Stimulated activated CD4-positive, alpha-beta T cell treated with anti-CD3 and anti-CD28 coated beads, Interleukin-4, amount 100 ng/mL, for 48 hours (primary cell): ENCODE measurements around the gene NOL4.
"Not testable (repeated sequence)": the region's sequence is repeated elsewhere in the genome, so short reads cannot be mapped to it uniquely, and the experiment has no call there.

ENCODE experiments used
- DNase-seq, 2 donors: peaks; one replicate each; pipeline ENCODE4 v3.0.0-alpha.2; 2020; ENCODE audit warnings: low read depth in 2 of 2

Gene NOL4

GRCh38 chr18:34224423-34225217, at the start of gene NOL4:
NOL4 (minus strand) TSS chr18:34224913; CDS start chr18:34223253, 1,660 bp downstream.
- DNase-seq, result no peak

DNA sequence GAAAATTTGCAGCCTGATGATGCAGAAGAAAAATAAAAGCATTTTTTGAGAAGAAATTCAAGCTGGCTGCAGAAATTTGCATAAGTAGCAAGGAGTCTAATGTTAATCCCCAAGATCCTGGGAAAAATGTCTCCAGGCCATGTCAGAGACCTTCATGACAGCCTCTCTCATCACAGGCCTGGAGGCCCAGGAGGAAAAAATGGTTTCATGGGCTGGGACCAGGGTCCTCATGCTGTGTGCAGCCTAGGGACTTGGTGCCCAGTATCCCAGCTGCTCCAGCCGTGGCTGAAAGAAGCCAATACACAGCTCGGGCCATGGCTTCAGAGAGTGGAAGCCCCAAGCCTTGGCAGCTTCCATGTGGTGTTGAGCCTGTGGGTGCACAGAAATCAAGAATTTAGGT, 41.3 kb upstream of the NOL4 start:
- DNase-seq, result not testable (repeated sequence)

DNA sequence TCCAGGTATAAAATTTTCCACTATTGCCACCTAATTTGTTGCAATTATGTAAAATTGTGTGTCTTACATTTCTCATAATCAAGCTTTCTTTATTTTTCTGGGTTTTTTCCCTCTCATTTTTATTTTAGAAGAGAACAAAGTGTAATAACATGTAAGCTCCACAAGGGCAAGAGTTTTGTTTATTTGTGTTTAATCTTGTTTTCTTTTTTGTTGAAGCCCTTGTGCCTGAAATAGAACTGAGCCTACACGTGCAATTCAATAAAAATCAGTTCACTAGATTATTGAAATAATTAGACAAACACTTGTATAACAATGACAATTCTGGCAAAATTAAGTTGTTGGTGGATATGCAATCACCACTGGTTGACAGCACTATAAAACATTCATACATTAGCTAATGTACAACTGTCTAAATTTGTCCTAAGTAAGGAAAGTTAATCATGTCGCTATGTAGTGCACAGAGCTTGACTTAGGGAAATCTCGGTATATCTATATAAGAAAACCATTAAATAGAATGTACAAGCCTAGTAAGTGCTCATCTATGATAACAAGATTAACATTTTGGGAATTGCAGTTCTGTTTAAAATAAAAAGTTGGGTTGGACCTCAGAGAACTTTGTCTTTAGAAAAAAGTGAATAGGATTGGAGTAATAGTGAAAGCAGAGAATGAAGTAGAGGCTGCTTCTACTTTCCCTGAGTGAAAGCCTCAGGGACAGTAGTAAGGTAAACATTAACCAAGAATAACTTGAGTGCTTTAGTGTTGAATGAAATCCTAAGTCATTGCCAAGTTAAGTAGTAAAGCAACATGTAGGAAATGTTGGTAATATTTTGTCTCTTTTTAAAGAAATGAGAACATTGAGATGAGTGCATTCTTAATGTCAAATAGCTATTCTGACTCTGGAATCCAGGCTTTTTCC, 37.4 kb upstream of the NOL4 start:
- DNase-seq, result no peak

GRCh38 chr18:34258176-34258575, 33.5 kb upstream of the NOL4 start:
- no peak for DNase-seq

DNA sequence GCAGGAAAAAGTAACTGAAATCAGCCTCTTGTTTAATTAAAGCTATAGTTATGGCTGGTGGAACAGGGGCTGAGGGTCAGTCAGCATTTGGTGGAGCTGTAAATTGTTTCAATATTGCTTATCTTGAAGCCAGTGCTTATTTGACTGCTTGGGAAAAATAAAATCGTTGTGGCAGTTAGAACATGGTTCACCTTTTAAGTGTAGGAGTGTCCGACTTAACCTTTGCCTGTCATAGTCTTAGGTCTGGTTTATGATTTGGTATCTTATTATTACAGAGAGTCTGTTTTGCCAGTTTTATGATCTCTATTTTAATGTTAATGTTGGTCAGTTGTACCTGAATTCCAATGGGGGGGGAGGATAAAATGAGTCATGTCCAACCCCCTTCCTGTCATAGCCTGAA, 27.2 kb upstream of the NOL4 start:
- DNase-seq, result no peak

DNA sequence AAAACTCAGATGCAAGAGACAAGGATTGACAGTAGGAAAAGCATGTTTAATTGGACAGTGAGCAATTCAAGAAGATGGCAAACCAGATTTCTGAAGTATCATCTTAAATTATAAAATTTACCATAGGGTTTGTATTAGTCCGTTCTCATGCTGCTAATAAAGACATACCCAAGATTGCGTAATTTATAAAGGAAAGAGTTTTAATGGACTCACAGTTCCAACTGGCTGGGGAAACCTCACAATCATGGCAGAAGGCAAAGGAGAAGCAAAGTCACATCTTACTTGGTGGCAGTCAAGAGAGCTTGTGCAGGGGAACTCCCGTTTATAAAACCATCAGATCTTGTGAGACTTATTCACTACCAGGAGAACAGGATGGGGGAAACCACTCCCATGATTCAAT, 24.0 kb upstream of the NOL4 start:
- no peak for DNase-seq

DNA sequence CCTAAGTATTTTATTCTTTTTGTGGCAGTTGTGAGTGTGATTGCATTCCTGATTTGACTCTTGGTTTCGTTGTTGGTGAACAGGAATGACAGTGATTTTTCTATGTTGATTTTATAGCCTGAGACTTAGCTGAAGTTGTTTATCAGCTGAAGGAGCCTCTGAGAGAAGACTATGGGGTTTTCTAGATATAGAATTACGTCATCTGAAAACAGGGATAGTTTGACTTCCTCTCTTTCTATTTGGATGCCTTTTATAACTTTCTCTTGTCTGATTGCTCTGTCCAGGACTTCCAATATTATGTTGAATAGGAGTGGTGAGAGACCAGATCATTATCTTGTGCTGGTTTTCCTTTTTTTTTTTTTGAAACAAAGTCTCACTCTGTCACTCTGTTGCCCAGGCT, 18.0 kb upstream of the NOL4 start:
- DNase-seq, result no peak

GRCh38 chr18:34233781-34234388, 9.2 kb upstream of the NOL4 start:
- DNase-seq, result not testable (repeated sequence)

DNA sequence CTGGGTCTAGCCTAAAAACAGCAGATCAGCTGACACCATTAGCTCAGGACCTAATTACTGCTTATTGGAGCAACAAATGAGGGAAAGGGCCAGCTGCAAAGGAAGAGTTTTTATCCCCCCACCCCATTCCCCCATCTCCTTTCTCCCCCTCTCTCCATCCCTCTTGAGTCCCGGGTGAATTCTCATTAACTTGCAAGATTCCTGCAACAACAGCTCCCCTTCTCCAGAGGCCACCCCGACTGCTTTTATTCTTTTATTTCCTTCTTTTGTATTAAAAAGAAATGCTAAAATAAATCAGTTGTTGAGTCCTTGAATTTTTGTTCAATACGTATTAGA, 473 bp upstream of the NOL4 start:
- DNase-seq, result no peak

- DNase-seq, result no peak
These were observed 755 bp downstream of the NOL4 start for GRCh38 chr18:34223893-34224422.

GRCh38 chr18:34223164-34223892, 1.4 kb downstream of the NOL4 start:
- no peak for DNase-seq

GRCh38 chr18:34222307-34223163, 2.2 kb downstream of the NOL4 start:
- no peak for DNase-seq

- no peak for DNase-seq
These were observed 2.8 kb downstream of the NOL4 start for GRCh38 chr18:34221971-34222306.

DNA sequence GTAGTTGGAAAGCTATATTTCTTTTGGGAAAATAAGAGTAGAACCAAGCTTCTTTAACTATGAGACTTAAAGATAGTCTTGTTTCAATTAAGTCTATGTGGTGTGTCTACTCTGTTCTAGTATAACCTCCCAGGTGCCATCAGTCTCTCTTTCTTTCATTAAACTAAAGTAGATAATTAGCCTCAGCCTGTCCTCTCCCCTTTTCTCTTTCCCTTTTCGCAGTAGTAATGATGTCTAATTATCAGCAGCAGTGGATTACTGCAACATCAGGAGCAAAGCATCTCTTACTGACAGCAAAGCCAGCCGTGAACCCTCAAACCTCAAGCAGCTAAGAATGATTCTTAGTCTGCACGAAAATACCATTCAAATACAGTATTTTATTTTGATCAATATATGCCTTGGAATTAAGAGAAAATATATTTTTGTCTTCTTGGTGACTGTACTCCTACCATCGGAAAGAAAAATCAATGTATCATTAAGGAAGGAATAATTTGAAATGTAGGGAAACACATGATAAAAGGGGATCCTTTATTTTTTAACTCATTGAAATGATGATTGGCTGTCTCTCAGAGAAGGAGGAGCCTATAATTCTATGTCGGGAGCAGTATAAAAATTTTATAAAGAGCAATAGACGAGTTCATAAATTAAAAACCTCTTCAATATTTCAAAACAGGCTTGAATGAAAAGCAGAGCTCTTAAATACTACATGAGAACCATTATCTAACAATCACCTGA, 4.5 kb downstream of the NOL4 start:
- DNase-seq, result no peak

GRCh38 chr18:34219651-34220050, 5.1 kb downstream of the NOL4 start:
- DNase-seq, result no peak

DNA sequence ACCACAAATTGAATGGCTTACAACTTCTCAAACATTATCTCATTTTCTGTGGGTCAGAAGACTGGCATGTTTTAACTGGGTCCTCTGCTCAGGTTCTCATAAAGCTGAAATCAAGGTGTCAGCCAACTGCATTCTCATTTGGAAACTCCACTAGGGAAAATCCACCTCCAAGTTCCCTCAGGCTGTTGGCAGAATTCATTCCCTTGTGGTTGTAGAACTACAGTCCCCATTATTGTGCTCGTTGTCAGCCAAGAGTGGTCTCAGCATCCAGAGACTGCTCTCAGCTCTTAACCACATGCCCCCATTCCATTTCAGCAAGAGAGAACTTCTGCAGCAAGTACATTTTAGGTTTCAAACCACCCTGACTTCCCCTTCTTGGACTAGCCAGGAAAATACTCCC, 12.2 kb downstream of the NOL4 start:
- no peak for DNase-seq

DNA sequence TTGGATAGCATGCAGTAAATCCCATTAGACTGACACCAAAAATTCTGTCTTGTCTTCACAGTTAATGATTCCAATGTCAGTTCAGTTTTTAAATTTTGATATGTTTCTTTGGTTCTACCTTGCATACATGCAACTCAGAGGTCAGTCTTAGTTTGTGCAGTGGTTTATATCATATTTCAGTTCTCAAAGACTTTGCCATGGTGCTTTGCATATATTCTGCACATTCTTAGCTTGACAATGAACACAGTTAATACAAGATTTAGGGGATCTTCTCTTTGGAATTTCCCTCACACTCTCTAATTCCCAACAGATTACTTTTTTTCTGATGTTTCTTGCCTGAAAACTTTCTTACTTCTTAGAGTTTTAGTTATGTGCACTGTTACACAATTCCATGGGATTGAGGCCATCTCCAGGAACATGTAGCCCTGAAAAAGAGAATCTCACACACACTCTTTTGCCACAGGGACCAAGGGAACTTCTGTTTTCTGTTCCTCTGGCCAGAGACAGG, 17.3 kb downstream of the NOL4 start:
- no peak for DNase-seq

GRCh38 chr18:34203866-34204265, 20.8 kb downstream of the NOL4 start:
- no peak for DNase-seq

DNA sequence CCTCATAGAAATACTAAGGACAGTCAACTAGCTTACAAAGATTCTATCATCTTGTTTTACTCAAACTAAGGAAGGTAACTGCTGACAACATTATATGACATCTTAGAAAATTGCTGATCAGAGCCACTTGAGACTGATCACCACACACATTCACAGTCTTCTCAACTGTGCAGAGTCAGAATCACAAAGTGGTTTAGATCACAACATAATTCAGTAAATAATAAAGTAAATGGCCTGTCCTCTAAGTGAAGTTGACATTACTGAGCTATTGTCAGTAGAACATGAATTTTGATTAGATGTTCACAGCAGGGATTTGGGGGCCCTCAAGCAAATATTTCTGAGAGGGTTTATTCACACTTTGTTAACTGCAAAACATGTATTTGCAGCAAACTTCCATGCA, 28.5 kb downstream of the NOL4 start:
- no peak for DNase-seq

GRCh38 chr18:34194239-34194638, 30.5 kb downstream of the NOL4 start:
- no peak for DNase-seq
